ENCODE data around the gene LRIG3.
A peak's percentile ranks its signal among the peaks of the same experiment; 100 is the strongest.

The LRIG3 gene, protein sequence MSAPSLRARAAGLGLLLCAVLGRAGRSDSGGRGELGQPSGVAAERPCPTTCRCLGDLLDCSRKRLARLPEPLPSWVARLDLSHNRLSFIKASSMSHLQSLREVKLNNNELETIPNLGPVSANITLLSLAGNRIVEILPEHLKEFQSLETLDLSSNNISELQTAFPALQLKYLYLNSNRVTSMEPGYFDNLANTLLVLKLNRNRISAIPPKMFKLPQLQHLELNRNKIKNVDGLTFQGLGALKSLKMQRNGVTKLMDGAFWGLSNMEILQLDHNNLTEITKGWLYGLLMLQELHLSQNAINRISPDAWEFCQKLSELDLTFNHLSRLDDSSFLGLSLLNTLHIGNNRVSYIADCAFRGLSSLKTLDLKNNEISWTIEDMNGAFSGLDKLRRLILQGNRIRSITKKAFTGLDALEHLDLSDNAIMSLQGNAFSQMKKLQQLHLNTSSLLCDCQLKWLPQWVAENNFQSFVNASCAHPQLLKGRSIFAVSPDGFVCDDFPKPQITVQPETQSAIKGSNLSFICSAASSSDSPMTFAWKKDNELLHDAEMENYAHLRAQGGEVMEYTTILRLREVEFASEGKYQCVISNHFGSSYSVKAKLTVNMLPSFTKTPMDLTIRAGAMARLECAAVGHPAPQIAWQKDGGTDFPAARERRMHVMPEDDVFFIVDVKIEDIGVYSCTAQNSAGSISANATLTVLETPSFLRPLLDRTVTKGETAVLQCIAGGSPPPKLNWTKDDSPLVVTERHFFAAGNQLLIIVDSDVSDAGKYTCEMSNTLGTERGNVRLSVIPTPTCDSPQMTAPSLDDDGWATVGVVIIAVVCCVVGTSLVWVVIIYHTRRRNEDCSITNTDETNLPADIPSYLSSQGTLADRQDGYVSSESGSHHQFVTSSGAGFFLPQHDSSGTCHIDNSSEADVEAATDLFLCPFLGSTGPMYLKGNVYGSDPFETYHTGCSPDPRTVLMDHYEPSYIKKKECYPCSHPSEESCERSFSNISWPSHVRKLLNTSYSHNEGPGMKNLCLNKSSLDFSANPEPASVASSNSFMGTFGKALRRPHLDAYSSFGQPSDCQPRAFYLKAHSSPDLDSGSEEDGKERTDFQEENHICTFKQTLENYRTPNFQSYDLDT

DNA sequence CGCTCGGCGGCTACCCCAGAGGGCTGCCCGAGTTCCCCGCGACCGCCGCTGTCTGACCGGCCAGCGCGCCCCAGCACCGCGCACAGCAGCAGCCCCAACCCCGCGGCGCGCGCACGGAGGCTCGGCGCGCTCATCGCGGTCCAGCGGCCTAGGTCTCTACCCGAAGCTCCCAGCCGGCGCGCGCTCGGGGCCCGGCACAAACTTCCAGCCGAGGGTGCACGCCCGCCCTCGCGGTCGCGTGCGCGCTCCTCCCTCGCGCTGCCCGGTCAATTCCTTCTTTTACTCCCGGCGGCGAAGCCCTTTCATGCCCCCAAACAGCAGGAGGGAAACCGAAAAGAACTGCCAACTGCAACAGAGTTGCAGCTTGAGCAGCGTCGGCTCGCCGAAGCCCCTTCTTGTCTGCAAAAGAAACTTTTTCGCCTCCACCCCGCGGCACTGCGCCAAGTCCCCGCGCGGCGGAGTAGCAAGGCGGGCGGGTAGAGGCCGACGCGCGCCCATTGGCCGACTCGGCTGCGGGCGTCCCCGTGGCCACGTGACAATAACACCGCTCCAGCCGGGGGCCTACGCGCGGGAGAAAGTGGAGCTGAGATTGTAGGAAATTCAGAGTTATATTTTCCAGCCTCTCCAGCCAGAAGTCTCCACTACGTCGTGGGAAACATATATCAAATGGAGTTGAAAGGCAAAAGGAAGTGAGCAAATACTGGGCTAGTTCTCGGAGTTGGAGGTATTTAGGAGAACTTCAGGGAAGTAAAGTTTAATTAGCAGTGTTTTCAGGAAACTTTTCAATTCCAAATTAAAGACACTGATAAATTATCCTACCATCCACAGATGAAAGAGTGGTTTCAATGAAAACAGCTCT, at the start of gene LRIG3:
Gene LRIG3 (minus strand): TSS at position 403 of the 859 bp plus-strand sequence. CDS start 269 bp downstream, at position 134.
- H3K36me3 ChIP-seq: no peaks in the 10 kb centered on the region
- DNase-seq: peak; percentile 84
- TF ChIP-seq, protein P1, sequence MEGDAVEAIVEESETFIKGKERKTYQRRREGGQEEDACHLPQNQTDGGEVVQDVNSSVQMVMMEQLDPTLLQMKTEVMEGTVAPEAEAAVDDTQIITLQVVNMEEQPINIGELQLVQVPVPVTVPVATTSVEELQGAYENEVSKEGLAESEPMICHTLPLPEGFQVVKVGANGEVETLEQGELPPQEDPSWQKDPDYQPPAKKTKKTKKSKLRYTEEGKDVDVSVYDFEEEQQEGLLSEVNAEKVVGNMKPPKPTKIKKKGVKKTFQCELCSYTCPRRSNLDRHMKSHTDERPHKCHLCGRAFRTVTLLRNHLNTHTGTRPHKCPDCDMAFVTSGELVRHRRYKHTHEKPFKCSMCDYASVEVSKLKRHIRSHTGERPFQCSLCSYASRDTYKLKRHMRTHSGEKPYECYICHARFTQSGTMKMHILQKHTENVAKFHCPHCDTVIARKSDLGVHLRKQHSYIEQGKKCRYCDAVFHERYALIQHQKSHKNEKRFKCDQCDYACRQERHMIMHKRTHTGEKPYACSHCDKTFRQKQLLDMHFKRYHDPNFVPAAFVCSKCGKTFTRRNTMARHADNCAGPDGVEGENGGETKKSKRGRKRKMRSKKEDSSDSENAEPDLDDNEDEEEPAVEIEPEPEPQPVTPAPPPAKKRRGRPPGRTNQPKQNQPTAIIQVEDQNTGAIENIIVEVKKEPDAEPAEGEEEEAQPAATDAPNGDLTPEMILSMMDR (IDR thresholded peaks at IDR 0.05; ENCODE audit: low read depth, low read length): no peak
- peak within 1 kb of the TSS; percentile 82 for H3K4me3 ChIP-seq (ENCODE audit: low read depth, low read length)
- no peaks in the 10 kb centered on the region for H3K9me3 ChIP-seq (ENCODE audit: severe bottlenecking)
- H3K27me3 ChIP-seq (ENCODE audit: insufficient read depth, low read depth, severe bottlenecking): no peaks in the 10 kb centered on the region
- peak within 1 kb of the TSS; percentile 61 for H3K27ac ChIP-seq

DNA sequence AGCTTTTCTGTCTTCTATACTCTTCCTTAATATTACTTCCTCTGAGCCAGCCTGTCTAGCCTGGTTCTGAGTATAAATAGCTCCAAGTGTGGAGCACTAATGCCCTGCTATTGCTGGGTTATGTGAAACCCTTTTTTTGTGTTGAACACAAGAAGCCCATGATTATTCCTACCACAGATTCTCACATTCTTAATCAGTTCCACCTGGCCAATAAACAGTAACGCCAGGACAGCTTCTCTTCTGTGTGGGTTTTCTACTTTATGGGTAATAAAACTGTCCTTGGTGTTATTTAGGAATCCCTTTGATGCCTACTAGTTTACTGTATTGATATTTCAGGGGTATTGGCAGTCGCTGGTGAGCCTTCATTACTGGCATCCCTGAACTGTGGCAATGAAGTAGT, 48.9 kb upstream of the LRIG3 start:
- H3K4me3 ChIP-seq (ENCODE audit: low read depth, low read length): no peak overlapping the region
- no peak for DNase-seq
- H3K27ac ChIP-seq: no peak overlapping the region
- no peaks in the 10 kb centered on the region for H3K9me3 ChIP-seq (ENCODE audit: severe bottlenecking)
- TF ChIP-seq, protein P1 (IDR thresholded peaks at IDR 0.05; ENCODE audit: low read depth, low read length): no peak
- H3K36me3 ChIP-seq: no peaks in the 10 kb centered on the region
- no peaks in the 10 kb centered on the region for H3K27me3 ChIP-seq (ENCODE audit: insufficient read depth, low read depth, severe bottlenecking)

DNA sequence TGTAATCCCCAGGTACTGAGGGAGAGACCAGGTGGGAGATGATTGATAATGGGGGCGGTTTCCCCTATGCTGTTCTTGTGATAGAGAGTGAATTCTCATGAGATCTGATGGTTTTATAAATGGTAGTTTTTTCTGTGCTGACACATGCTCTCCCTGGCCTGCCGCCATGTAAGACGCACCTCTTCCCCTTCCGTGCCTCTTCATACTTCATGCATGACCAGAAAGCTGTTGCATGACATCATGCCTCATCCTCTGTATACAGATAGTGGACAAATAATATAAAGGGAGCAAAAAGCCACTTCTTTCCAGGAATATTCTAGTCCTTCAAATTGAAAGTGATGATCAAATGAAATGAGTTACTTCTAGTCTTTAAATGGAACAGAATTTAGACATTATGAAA, 47.3 kb upstream of the LRIG3 start:
- Histone ChIP-seq H3K4me3 (ENCODE audit: low read depth, low read length) (no peak overlapping the region), H3K27ac (no peak overlapping the region), H3K27me3 (ENCODE audit: insufficient read depth, low read depth, severe bottlenecking) (no peaks in the 10 kb centered on the region), H3K9me3 (ENCODE audit: severe bottlenecking) (no peaks in the 10 kb centered on the region), H3K36me3 (no peaks in the 10 kb centered on the region)
- TF ChIP-seq, protein P1 (IDR thresholded peaks at IDR 0.05; ENCODE audit: low read depth, low read length): no peak
- no peak for DNase-seq

DNA sequence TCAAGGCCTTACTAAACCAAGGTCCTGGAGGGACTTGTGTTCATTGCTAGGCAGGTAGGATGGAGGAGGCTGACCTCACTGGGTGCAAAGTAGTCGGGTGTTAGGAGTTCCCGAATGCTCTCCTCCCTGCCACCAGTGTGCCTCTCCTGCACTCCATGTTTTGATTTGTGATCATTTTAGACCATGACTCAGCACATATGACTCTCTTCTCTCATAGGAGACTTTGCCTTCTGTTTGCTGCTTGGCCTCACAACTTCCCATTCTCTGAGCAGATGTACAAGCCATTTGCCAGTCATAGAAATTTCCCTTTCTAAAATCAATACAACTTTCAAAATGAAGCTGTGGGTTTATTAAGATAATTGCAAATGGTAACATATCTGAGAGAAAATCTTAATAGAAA, 46.6 kb upstream of the LRIG3 start:
- DNase-seq: no peak
- Histone ChIP-seq H3K36me3 (no peaks in the 10 kb centered on the region), H3K27ac (no peak overlapping the region), H3K4me3 (ENCODE audit: low read depth, low read length) (no peak overlapping the region), H3K9me3 (ENCODE audit: severe bottlenecking) (no peaks in the 10 kb centered on the region), H3K27me3 (ENCODE audit: insufficient read depth, low read depth, severe bottlenecking) (no peaks in the 10 kb centered on the region)
- TF ChIP-seq, protein P1 (IDR thresholded peaks at IDR 0.05; ENCODE audit: low read depth, low read length): no peak

DNA sequence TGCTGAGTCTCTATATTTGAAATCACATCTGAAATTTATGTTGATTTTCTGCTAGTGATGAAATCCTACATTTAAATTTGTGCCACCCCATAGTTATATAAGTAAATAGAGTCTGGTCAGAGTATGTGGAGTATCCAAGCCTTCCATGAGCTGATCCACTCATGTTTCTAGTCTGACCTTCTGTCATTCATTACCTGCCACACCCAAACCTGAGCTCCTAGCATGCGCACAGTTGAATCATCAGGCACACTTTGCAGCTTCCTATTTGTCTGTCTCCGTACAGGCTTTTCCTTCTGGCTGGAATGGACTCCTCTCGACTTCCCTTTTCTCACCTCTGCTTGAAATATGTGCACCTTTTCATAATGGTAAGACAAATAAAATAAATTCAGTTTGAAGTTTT, 45.3 kb upstream of the LRIG3 start:
- Histone ChIP-seq H3K4me3 (ENCODE audit: low read depth, low read length) (no peak overlapping the region), H3K27ac (no peak overlapping the region), H3K9me3 (ENCODE audit: severe bottlenecking) (no peaks in the 10 kb centered on the region), H3K36me3 (no peaks in the 10 kb centered on the region), H3K27me3 (ENCODE audit: insufficient read depth, low read depth, severe bottlenecking) (no peaks in the 10 kb centered on the region)
- no peak for DNase-seq
- TF ChIP-seq, protein P1 (IDR thresholded peaks at IDR 0.05; ENCODE audit: low read depth, low read length): no peak
